ENCODE measurements around the gene C6orf136. TPM values are rescaled to one million over a fixed set of nuclear protein-coding genes. Genes with fewer than 3 reads are reported as not detected.

C6orf136 gene
- total and polyA plus RNA-seq, 12 donors, result 1.8 to 73.7 (median 19.0) TPM

- no peaks in the 10 kb centered on the region for H3K27me3 ChIP-seq
- H3K4me1 ChIP-seq (replicated peaks in 1 of 2), result peaks cover 27 to 56% of the 10 kb centered on the region in 2 donors
- H3K9me3 ChIP-seq (replicated peaks in 1 of 3), result no peaks in the 10 kb centered on the region
- peak overlapping the region in 2 of 5 donors; percentile 45 to 95 for H3K27ac ChIP-seq
- DNase-seq, result peak; percentile 79 to 92 (median 89)
- intact Hi-C loops (cut with DNase I), result loop anchor here in 1 of 2 donors (1.0 kb wide), 1 partner anchor 43 kb away; no protein-coding TSS in a partner anchor
- no peak for TF ChIP-seq POLR2A (IDR thresholded peaks at IDR 0.05)
- TF ChIP-seq, protein P1, sequence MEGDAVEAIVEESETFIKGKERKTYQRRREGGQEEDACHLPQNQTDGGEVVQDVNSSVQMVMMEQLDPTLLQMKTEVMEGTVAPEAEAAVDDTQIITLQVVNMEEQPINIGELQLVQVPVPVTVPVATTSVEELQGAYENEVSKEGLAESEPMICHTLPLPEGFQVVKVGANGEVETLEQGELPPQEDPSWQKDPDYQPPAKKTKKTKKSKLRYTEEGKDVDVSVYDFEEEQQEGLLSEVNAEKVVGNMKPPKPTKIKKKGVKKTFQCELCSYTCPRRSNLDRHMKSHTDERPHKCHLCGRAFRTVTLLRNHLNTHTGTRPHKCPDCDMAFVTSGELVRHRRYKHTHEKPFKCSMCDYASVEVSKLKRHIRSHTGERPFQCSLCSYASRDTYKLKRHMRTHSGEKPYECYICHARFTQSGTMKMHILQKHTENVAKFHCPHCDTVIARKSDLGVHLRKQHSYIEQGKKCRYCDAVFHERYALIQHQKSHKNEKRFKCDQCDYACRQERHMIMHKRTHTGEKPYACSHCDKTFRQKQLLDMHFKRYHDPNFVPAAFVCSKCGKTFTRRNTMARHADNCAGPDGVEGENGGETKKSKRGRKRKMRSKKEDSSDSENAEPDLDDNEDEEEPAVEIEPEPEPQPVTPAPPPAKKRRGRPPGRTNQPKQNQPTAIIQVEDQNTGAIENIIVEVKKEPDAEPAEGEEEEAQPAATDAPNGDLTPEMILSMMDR (IDR thresholded peaks at IDR 0.05), result peak; percentile 95 to 98 (median 96)
- H3K36me3 ChIP-seq (replicated peaks in 1 of 2), result peaks cover 0 to 32% of the 10 kb centered on the region in 2 donors
- H3K4me3 ChIP-seq, result no peak overlapping the region
- WGBS, 4 donors, result 8 to 21% (median 8%) methylated on average over 11 to 31 of the region's 31 CpGs
Observed at GRCh38 chr6:30678964-30679726, 32.2 kb downstream of the C6orf136 start.

GRCh38 chr6:30679765-30680535, 33.0 kb downstream of the C6orf136 start:
- no peaks in the 10 kb centered on the region for H3K27me3 ChIP-seq
- no peak for DNase-seq
- intact Hi-C loops (cut with DNase I), result loop anchor here (1.0 to 2.0 kb wide), 2 partner anchors 42 to 43 kb away; no protein-coding TSS in a partner anchor
- H3K36me3 ChIP-seq (replicated peaks in 1 of 2), result peaks cover 0 to 32% of the 10 kb centered on the region in 2 donors
- H3K4me1 ChIP-seq (replicated peaks in 1 of 2), result peaks cover 35 to 63% of the 10 kb centered on the region in 2 donors
- H3K27ac ChIP-seq, result peak overlapping the region in 2 of 5 donors; percentile 45 to 95
- no peak overlapping the region for H3K4me3 ChIP-seq
- H3K9me3 ChIP-seq (replicated peaks in 1 of 3), result no peaks in the 10 kb centered on the region
- WGBS, 4 donors, result 66 to 80% (median 70%) methylated on average over 7 of the region's 7 CpGs
- TF ChIP-seq, protein P1 (IDR thresholded peaks at IDR 0.05), result no peak

GRCh38 chr6:30681766-30682142, 34.8 kb downstream of the C6orf136 start:
- H3K36me3 ChIP-seq (replicated peaks in 1 of 2), result peaks cover 0 to 22% of the 10 kb centered on the region in 2 donors
- 30 to 45% (median 34%) methylated on average over 4 of the region's 4 CpGs for WGBS, 4 donors

More at GRCh38 chr6:30681766-30682142, 34.8 kb downstream of the C6orf136 start:
- no peak for DNase-seq
- Histone ChIP-seq H3K4me3 (peak overlapping the region in 1 of 4 donors; percentile 72), H3K27ac (peak overlapping the region; percentile 67 to 98 (median 92)), H3K9me3 (replicated peaks in 1 of 3) (no peaks in the 10 kb centered on the region), H3K4me1 (replicated peaks in 1 of 2) (peaks cover 46 to 76% of the 10 kb centered on the region in 2 donors), H3K27me3 (no peaks in the 10 kb centered on the region)
- no peak for TF ChIP-seq POLR2A (IDR thresholded peaks at IDR 0.05)
- TF ChIP-seq, protein P1 (IDR thresholded peaks at IDR 0.05), result no peak
- intact Hi-C loops (cut with DNase I), result loop anchor here in 1 of 2 donors (2.0 kb wide), 1 partner anchor 41 kb away; no protein-coding TSS in a partner anchor

All from adrenal gland (tissue), 12 donors.